Neural progenitor cell (in vitro differentiated cells): ENCODE data around the gene HCAR1.

Source experiments
- CTCF ChIP-seq: fragments of 200-600 bp; sonication (generic); IDR thresholded peaks from 2 replicates; pipeline ENCODE4 v1.5.1; 2017; ENCODE audit warnings: antibody characterized with exemption, mild to moderate bottlenecking
- EZH2 ChIP-seq: fragments of 200-600 bp; sonication (generic); IDR thresholded peaks from 2 replicates; pipeline ENCODE4 v1.6.1; 2017; ENCODE audit warnings: antibody characterized with exemption, mild to moderate bottlenecking, moderate library complexity
- EZH2phosphoT487 ChIP-seq: fragments of 200-600 bp; sonication (generic); IDR thresholded peaks from 2 replicates; pipeline ENCODE4 v1.6.1; 2017; ENCODE audit warnings: antibody characterized with exemption

DNA sequence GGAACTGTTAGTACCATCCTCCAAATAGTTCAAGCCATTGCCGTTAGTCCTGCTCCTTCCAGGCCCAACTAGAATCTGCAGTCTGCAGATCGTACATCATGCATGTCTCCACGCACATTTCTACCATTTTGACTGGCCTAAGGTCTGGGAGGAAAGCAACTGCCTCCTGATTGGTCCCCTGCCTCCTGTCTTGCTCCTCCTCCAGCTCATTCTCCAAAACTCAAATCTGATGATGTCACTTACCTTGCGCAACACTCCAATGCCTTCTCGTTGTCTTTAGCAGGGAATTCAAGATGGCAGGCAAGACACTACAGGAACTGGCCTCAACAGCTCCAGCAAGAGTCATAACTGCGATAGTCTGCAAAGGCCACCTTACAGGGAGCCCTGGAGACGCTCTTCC, 9.7 kb upstream of the HCAR1 start:
- TF ChIP-seq CTCF: no peak
- no peak for TF ChIP-seq EZH2phosphoT487
- TF ChIP-seq EZH2: no peak
